HG03139 (cell line): ENCODE measurements around the gene POLR1D.

ENCODE experiments used
- ATAC-seq: cut with Tn5 transposase; IDR thresholded peaks from one replicate; pipeline ENCODE4 v1.9.1; 2021; ENCODE audit not compliant: unreplicated experiment

The POLR1D gene, protein sequence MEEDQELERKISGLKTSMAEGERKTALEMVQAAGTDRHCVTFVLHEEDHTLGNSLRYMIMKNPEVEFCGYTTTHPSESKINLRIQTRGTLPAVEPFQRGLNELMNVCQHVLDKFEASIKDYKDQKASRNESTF

DNA sequence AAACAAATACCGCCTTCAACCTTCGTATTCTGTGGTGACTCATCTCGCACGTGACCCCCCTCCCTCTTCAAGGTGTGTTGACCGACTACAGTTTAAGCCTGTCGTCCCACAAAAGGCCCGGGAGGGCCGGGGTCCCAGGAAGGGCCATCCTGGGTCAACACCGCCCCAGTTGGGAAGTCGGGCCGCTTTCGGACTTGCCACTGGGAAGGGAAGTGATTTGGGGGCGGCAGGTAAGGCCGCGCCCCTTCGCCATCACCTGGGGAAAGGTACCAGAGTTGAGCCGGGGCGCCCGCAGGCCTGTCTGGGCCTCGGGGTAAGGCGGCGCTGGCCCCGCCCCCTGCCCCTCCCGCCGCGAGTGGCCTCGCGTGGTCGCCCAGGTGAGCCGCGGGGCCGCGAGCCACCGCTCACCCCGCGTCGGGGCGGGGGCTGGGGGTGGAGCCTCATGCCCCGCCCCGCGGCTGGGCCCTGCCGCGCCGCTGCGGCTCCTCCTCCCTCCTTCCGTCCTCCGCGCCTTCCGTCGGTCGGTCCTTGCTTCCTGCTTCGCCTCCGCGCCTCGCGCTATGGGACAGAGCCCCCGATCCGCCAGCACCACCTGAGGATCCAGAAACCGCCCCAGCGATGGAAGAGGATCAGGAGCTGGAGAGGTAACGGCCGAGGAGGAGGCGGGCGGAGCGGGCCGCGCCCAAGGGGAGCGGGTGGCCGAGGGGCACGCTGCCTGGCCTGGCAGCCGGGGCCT, at the start of gene POLR1D:
Gene POLR1D (plus strand): TSS at position 527 of the 736 bp plus-strand sequence. CDS start 92 bp downstream, at position 619.
- peak; percentile 58 for ATAC-seq

DNA sequence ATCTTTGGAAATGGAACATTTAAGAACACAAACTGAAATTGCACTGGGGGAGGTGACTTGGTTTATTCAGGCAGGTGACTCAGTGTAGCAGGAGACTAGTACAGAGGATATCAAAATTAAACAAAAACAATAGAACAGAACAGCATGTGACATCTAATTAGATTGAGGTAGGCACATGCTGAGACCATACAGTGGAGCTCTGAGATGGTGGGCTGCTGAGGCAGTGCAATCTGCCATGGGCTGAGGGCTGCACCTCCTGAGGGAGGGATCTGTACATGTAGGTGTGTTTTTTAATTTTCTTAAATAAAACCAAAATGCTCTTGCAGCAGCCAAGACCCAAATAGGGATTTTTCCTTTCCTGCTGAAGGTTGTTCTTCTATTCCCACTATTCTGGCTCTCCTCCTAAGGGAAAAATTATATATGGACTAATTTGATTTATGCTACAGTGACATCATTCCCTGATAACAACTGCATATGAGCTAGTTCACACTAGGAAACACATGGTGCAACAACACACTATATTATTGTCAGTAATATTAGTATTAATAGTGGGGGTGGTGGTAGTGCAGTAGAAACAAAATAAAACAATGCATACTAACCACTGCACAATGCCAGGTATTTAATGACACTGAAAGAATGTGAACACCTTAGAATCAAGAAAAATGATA, 49.3 kb upstream of the POLR1D start:
- ATAC-seq = no peak

DNA sequence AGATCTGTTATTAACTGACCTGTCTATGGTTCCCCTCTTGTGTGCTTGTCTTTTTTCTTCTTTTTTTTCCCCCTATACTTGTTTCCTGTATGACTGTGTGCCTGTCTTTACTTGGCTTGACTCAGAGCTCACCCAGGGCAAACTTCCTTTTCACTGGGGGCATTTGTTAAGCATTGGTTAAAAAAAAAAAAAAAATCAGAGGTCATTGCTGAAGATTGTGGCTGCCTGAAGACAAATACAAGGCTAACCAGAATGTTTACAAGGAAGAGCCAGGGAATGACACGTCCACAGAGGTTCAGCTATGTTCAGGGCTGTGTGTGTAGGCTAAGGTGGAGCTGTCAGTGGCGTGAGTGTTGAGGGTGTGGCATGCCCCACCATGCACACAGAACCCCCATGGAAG, 48.4 kb upstream of the POLR1D start:
- no peak for ATAC-seq

DNA sequence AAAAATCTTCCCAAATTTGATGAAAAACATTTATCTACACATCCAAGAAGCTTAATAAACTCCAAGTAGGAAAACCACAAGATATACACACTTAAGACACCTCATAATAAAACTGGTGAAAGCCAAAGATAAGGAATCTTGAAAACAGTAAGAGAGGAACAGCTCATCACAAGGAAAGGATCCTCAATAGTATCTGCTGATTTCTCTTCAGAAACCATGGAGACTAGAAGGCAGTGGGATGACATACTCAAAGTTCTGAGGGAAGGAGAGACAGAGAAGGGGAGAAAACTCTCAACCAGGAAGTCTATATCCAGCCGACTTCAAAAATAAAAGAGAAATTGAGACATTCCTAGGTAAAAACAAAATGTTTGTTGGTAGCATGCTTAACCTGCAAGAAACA, 47.0 kb upstream of the POLR1D start:
- ATAC-seq = no peak

DNA sequence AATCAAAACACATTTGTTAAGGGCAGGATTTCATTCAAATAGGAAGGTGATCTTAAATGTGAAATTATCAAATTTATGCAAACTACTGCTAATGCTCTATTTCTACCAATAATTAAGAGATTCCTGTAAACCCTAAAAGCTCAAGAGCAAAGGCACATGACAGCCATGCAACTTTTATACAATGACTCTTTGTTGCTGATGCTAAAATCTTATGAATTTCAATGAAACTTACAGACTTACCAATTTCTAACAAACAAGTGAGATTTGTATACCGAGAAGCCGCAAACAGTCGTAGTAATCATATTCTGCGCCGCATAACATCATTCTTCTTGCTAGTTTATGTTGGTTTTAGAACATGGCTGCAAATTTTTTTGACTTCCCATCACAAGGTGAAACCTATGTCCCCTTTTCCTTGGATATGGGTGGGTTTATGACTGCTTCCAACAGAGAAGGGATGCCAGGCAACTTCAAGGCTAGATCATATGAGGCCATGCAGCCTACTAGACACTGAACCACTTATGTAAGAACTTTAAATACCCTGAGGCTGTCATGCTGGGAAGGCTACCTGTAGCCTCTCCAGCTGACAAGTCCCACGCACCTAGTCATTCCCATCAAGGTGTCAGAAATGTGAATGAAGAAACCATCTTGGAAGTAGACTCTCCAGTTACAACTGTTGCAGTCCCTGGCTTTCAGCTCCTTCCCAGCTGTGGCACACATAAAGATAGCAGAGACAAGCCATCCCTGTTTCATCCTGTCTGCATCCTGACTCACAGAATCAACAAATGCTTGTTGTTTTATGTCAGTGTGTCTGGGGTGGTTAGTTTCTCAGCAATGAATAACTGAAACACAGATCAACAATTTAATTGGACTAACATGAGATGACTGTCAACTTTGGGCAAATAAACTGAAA, 43.3 kb upstream of the POLR1D start:
- no peak for ATAC-seq

DNA sequence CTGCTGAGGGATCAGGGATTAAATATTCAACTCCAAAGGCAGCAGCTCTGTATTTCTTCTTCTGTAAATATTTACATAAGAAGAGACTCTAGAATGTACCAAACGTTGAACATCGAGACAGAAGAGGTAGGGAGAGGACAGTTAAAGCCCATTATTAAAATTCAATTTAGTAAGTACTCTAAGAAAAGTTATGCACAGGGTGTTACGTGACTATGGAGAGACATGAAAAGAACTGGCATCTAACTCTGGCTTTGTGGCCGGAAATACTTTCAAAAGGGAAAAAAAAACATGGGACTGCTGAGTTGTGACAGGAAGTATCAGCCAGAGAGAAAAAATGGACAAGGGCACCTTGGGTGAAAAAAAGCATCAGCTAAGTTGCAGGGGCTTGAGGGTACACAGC, 38.0 kb upstream of the POLR1D start:
- ATAC-seq = no peak

DNA sequence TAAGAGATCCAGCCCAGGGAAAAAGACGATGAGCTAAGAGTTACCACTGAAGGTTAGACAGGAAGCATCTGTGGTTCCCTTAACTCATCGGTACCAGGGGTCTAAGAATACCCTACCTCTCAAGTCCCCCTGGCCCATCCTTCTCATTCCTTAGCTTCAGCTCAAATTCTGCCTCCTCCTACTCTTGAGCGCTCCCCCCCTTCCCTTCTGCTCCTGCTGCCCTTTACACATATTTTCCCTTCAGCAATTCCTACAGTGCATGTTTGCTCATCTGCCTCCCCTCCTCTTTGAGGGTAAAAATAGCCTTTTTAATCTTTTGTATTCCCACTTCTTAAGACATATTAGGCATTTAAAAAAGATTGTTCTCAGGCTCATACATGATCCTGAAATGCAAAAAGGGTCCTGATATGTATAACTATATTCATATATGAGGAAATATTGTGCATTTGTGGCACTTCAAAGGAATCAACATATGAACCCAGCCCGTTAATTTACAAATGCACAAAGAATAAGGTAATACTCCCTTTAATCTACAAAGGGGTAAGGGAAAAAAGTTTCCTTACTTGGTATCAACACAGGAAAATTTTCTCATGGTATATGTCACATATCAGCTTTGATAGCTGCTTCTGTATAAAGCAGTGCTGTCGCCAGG, 34.5 kb upstream of the POLR1D start:
- ATAC-seq = no peak

DNA sequence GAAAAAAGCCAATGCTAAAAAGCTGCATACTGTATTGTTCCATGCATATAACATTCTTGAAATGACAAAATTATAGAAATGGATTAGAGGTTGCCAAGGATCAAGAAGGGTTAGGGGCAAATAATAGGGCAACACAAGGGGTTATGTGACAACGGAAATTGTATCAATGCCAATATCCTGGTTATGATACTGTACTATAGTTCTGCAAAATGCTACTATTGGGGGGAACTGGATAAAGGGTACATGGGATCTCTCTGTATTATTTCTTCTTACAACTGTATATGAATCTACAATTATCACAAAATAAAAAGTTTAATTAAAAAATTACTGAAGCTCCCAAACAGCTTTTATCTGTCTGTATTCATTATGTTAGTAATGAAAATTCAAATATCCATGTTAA, 33.3 kb upstream of the POLR1D start:
- ATAC-seq = no peak

DNA sequence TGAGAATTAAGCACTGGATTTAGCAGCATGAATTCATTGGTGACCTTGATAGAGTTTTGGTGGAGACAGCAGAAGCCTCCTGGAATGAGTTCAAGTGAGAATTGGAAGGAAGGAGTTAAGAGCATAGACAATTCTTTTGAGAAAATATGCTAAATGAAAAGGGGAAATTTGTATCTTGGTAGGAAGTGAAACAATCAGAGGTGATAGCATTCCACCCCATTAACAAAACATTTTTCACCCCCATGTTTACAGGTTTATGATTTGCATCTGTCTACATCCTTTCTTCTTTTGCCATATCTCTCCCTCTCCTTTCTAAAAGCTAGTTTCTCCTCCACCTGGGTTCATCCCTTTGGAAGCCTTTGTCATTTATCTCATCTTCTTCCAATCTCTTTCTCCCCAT, 28.8 kb upstream of the POLR1D start:
- ATAC-seq = no peak

DNA sequence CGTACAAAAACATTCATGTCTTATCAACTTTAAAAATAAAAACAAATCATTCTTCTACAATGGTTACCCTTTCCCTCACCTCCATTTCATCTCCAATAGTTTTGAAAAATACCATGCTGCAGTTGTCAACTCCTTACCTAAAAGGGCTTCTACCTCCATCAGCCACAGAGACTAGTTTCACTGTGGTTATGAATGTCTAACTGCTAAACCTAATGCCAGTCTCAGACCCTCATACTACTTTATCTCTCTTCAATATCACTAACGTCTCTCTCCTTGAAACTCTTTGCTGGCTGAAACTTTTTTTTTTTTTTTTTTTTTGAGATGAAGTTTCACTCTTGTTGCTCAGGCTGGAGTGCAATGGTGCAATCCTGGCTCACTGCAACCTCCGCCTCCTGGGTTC, 28.4 kb upstream of the POLR1D start:
- ATAC-seq = no peak

DNA sequence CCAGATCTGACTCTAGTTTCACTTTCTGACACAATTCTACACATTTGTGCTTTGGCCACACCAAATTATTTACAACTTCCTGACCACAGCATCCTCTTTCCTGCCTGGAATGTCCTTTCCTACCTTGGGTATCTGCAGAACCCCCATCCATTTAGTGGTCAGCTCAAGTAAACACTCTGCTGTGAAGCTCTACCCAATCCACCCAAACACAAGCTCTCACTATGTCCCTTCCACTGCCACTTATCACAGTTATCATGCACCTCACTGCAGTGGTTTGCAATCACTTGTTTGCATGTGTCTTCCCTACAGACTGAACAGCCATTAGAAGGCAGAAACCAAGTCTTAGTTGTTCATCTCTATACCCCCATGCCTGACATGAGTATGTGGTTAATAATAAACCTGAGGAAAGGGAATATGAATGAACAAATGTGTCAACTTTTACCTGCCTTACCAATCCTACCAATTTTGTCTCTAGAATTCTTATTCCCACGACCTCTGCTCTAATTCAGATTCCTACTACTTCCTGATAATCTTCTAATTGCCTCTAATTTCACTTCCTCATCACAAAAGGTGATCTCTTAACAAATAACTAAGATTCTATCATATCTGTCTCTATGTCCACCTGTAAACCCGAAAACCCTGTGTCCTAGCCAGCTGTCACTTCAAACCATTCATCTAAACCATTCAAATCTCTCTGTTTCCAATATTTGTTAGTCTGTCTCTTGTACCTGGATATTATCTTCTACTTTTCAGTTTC, 26.5 kb upstream of the POLR1D start:
- ATAC-seq = no peak

DNA sequence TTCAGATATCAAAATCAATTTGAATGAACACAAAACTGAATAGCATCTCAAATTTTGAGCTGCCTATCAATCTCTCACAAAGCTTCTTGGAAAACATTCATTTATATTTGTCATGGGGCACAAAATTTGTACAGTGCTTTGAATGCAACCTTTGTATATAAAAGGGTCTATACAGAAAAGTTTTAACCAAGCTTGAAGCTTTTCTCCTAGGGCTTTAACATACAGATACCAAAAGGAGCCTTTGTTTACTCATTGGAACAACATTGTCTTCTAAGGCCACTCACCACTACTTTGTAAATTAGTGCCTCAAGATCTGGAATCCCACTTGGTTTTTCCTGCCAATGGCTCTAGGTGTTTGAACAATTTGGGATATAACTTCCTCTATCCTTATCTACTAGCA, 22.6 kb upstream of the POLR1D start:
- ATAC-seq = no peak

DNA sequence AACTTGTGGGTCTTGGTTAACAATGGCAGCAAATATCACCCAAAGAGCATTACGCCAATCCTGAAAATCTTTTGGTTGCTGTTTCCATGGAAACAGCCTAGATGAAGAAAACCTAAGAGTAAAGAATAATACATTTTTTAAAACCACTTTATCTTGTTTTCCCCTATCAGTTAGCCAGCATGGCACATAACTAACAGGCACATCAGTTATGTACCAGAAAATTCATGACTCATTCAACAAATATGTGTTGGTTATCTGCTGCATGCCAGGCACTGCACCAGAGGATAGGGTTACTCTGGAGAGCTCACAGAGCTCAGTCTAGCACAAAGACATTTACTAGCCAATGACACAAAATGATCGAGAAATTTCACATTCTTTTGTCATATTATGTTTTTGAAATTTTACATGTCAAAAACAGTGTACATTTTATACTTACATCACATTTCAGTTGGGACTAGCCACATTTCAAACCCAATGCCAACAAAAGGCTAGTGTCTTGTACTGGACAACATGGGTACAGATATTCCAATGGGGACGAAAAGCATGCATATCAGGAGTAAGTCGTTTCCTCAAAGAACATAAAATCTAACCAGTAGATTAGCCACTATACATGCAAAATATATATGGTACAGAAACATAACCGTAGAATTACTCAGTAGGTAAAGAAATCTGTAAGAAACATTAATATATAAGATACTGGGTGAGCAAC, 21.7 kb upstream of the POLR1D start:
- ATAC-seq = no peak

DNA sequence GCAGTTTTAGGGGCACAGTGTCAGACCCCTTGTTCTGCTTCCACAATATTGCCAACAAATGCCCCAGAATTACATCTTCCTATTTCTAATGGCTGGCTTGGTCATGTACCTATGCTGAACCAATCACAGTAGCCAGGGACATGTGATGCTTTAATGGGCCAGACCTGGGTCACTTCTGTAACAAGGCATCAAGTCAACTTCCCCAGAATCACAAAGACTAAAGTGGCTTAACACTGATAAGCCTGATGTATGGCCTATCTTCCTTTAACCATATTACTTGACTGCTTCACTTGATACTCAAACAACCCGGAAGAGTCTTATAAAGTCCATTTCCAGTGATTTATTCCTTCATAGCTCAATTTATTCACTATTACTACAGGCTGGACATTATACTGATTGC, 21.0 kb upstream of the POLR1D start:
- no peak for ATAC-seq

DNA sequence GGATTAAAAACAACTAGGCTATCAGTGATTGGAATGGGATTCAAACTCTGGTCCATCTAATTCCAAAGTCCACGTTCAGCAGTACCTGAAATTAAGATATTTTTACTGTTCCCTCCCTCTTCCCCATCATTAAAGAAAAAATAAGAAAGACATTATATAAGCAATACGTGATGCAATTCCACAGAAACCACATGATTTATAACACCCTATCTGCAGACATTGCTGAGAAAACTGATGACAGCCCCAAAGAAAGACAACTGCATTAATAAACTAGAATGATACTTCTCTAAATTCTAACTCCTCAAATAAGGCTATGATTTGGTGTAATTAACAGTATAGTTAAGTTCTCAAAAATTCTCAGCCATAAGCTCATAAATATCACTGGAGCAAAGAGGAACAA, 20.5 kb upstream of the POLR1D start:
- no peak for ATAC-seq

DNA sequence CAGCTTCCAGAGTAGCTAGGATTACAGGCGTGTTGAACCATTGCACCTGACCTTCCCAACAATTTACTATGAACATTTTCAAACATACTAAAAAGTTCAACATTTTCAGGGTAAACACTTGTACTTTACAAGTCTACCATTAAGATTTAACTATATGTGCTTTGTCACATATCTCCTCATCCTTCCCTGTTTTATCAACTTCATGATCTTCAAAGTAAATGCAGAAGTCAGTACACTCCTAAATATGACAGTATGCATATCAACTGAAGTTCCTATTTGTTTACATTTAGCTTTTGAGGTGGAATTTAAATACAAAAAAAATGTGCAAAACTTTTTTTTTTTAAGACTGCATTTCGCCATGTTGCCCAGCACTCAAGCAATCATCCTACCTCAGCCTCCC, 19.9 kb upstream of the POLR1D start:
- ATAC-seq = no peak

DNA sequence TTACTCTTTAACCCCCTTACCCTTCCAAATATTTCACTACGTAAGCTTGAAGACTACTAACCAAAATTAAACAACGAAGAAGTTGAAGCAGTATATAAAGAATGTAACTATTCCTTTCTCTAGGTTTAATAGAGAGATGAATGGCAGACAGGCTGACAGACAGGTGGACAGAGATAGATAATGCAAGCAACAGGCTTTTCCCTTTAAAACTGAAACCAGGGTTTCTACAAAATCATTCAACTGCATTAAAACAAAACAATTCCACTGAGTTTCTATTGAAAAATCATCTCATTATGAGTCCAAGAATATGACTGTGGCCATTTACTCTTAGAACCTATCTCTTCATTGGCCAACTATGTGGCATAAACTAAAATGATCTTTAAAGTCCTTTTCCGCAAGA, 16.6 kb upstream of the POLR1D start:
- no peak for ATAC-seq

DNA sequence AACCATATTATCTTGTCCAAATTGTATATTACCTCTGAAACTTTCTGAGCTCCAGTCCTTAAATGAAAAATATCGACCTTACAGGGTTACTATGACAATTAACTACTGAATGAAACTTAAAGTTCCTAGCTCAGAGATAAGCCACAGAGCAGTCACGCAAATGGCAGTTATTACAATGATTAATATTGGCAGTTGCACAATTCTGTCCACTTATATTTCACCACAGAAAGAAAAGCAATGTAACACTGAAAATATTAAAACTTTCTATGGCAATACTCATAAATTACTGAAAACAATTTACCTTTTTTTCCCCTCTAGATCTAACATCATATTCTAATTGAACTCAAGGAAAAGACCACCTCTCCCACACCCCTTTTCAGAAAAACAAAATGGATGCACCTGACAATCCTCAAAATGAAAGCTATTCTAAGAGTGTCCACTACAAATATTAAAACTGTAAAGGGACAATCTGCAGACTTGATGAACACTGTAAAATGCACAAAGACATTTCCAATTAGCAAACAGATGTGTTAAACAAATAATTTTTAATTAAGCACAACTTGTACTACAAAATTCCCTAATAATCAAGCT, 16.0 kb upstream of the POLR1D start:
- no peak for ATAC-seq

DNA sequence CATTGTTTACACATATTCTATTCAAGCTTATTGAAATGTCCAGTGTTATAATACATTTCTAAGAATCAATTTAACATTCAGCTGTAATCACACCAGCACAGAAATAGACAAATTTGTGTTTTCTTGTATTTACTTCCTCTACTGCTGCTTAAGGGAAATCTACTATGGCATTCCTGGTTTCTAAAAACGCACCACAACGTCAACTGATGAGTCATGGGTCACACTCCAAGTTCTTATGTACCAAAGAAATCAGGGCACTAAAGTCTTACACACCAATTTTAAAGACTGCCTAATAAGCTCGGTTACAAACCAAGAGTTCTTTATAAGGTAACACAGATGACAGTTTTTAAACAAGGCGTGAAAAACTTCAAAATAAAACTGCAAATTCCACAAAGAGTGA, 14.6 kb upstream of the POLR1D start:
- no peak for ATAC-seq
